Mucosa of rectum (tissue), 2 donors: ENCODE results near the gene PLB1.

ENCODE experiments used
- H3K27ac ChIP-seq, 2 donors: one replicate each; pipeline ENCODE4 v1.7.0; 2013; ENCODE audit warnings: inconsistent platforms in 2 of 2, low read depth in 2 of 2, low read length in 2 of 2
- H3K27me3 ChIP-seq, 2 donors: one replicate each; pipeline ENCODE4 v1.7.0; 2013; ENCODE audit warnings: low read length in 2 of 2; ENCODE audit not compliant: control insufficient read depth in 2 of 2, insufficient read depth in 2 of 2
- H3K36me3 ChIP-seq, 2 donors: one replicate each; pipeline ENCODE4 v1.7.0; 2013; ENCODE audit warnings: low read length in 2 of 2; ENCODE audit not compliant: control insufficient read depth in 2 of 2, insufficient read depth in 2 of 2
- H3K4me1 ChIP-seq, 2 donors: one replicate each; pipeline ENCODE4 v1.7.0; 2013; ENCODE audit warnings: low read length in 2 of 2, mild to moderate bottlenecking in 1 of 2; ENCODE audit not compliant: control insufficient read depth in 2 of 2, insufficient read depth in 2 of 2
- H3K4me3 ChIP-seq, 2 donors: one replicate each; pipeline ENCODE4 v1.7.0; 2013; ENCODE audit warnings: low read length in 2 of 2
- H3K9ac ChIP-seq, 2 donors: one replicate each; pipeline ENCODE4 v1.7.0; 2013; ENCODE audit warnings: low read length in 2 of 2, low read depth in 1 of 2, mild to moderate bottlenecking in 1 of 2
- H3K9me3 ChIP-seq, 2 donors: one replicate each; pipeline ENCODE4 v1.7.0; 2013; ENCODE audit warnings: low read length in 2 of 2; ENCODE audit not compliant: control insufficient read depth in 2 of 2
- donor health status: healthy.
- donor health status: Normal muscosa, but diverticular disease.

Gene PLB1

GRCh38 chr2:28593160-28593755 lies 97.4 kb downstream of the PLB1 start:
- Histone ChIP-seq H3K4me3 (no peak overlapping the region), H3K4me1 (peaks cover 14 to 19% of the 10 kb centered on the region in 2 donors), H3K9me3 (no peaks in the 10 kb centered on the region), H3K9ac (no peak overlapping the region), H3K36me3 (no peaks in the 10 kb centered on the region), H3K27ac (no peak overlapping the region), H3K27me3 (no peaks in the 10 kb centered on the region)

- H3K36me3 ChIP-seq: no peaks in the 10 kb centered on the region
- H3K9me3 ChIP-seq: no peaks in the 10 kb centered on the region
- no peaks in the 10 kb centered on the region for H3K27me3 ChIP-seq
- peak overlapping the region; percentile 35 to 73 for H3K27ac ChIP-seq
- peak overlapping the region; percentile 17 to 41 for H3K4me3 ChIP-seq
- H3K4me1 ChIP-seq: peaks cover 14 to 19% of the 10 kb centered on the region in 2 donors
- H3K9ac ChIP-seq: peak overlapping the region; percentile 41 to 68
Observed at GRCh38 chr2:28594000-28594331, 98.1 kb downstream of the PLB1 start.

GRCh38 chr2:28594332-28595108 lies 98.7 kb downstream of the PLB1 start:
- no peaks in the 10 kb centered on the region for H3K27me3 ChIP-seq
- peak overlapping the region; percentile 28 to 41 for H3K4me3 ChIP-seq
- H3K27ac ChIP-seq: peak overlapping the region; percentile 70 to 73
- no peaks in the 10 kb centered on the region for H3K9me3 ChIP-seq
- no peaks in the 10 kb centered on the region for H3K36me3 ChIP-seq
- peaks cover 14 to 19% of the 10 kb centered on the region in 2 donors for H3K4me1 ChIP-seq
- H3K9ac ChIP-seq: peak overlapping the region; percentile 10 to 68

GRCh38 chr2:28595323-28595722 lies 99.5 kb downstream of the PLB1 start:
- Histone ChIP-seq H3K9me3 (no peaks in the 10 kb centered on the region), H3K27ac (peak overlapping the region in 1 of 2 donors; percentile 70), H3K4me1 (peaks cover 14 to 19% of the 10 kb centered on the region in 2 donors), H3K9ac (peak overlapping the region in 1 of 2 donors; percentile 68), H3K36me3 (no peaks in the 10 kb centered on the region), H3K4me3 (no peak overlapping the region), H3K27me3 (no peaks in the 10 kb centered on the region)

GRCh38 chr2:28598484-28598883 lies 102.6 kb downstream of the PLB1 start:
- Histone ChIP-seq H3K27ac (no peak overlapping the region), H3K9me3 (no peaks in the 10 kb centered on the region), H3K4me3 (no peak overlapping the region), H3K9ac (no peak overlapping the region), H3K36me3 (no peaks in the 10 kb centered on the region), H3K27me3 (no peaks in the 10 kb centered on the region), H3K4me1 (peaks cover 14 to 22% of the 10 kb centered on the region in 2 donors)

- Histone ChIP-seq H3K9me3 (no peaks in the 10 kb centered on the region), H3K36me3 (no peaks in the 10 kb centered on the region), H3K27me3 (no peaks in the 10 kb centered on the region), H3K4me3 (no peak overlapping the region), H3K9ac (no peak overlapping the region), H3K4me1 (peaks cover 4 to 15% of the 10 kb centered on the region in 2 donors), H3K27ac (no peak overlapping the region)
Observed at GRCh38 chr2:28600181-28600580, 104.3 kb downstream of the PLB1 start.

- Histone ChIP-seq H3K9ac (no peak overlapping the region), H3K36me3 (no peaks in the 10 kb centered on the region), H3K4me3 (peak overlapping the region in 1 of 2 donors; percentile 45), H3K27ac (peak overlapping the region in 1 of 2 donors; percentile 23), H3K4me1 (peaks cover 4 to 15% of the 10 kb centered on the region in 2 donors), H3K9me3 (no peaks in the 10 kb centered on the region), H3K27me3 (no peaks in the 10 kb centered on the region)
Observed at GRCh38 chr2:28601616-28602015, 105.8 kb downstream of the PLB1 start.

- Histone ChIP-seq H3K4me1 (peaks cover 4 to 15% of the 10 kb centered on the region in 2 donors), H3K27me3 (no peaks in the 10 kb centered on the region), H3K27ac (no peak overlapping the region), H3K9ac (no peak overlapping the region), H3K9me3 (no peaks in the 10 kb centered on the region), H3K4me3 (peak overlapping the region; percentile 1 to 45), H3K36me3 (no peaks in the 10 kb centered on the region)
Observed at GRCh38 chr2:28602136-28602660, 106.3 kb downstream of the PLB1 start.

GRCh38 chr2:28602751-28603639 lies 107.1 kb downstream of the PLB1 start:
- Histone ChIP-seq H3K27me3 (no peaks in the 10 kb centered on the region), H3K9me3 (no peaks in the 10 kb centered on the region), H3K27ac (no peak overlapping the region), H3K4me3 (no peak overlapping the region), H3K9ac (no peak overlapping the region), H3K4me1 (peaks cover 4 to 15% of the 10 kb centered on the region in 2 donors), H3K36me3 (no peaks in the 10 kb centered on the region)
